Measurements from ENCODE around the gene TTYH3. TPM values are rescaled to one million over a fixed set of nuclear protein-coding genes. Genes with fewer than 3 reads are reported as not detected.

TTYH3 gene
- total RNA-seq, 1 donor: 22.4 TPM

DNA sequence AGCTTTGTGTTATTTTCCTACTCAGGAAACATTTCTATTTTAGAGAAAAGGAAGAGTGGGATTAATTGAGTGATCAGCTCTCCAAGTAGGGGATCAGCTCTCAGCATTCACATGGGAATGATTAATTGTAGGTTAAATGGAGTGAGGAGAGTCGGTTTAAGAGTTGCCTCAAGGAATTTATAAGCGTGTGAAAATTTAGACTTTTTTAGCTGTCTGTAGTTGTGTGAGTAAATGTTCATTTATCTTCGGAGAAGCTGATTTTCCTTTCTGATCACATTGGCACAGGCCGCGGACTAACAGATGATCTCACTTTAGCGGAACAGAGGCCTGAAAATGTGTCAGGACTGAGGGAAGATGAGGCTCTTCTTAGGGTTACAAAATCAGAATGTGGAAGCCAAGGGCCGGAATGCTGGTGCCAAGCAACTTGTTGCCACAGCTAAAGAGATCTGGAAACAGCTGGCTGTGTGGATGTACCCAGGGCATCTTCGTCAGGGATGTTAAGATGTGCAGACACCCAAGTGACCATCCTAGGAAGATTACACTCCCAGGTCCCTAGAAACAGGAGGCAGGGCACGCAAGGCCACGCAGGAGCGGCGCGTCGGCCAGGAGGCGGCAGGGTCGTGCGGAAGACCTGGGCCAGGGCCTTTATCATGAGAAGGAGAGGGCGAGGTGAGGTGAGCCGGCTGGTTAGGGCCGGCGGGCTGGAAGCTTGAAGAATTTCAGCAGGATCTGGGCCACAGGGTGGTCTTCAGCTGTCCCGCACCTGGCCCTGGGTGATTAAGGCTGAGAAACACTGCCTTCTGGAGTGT is 35.1 kb upstream of the TTYH3 start:
- Histone ChIP-seq H3K27me3 (ENCODE audit: insufficient read depth, low read length) (no peaks in the 10 kb centered on the region), H3K4me1 (ENCODE audit: insufficient read depth, low read length) (no peaks in the 10 kb centered on the region), H3K4me3 (ENCODE audit: low read length) (no peak overlapping the region), H3K9me3 (ENCODE audit: low read depth, low read length) (no peaks in the 10 kb centered on the region)

DNA sequence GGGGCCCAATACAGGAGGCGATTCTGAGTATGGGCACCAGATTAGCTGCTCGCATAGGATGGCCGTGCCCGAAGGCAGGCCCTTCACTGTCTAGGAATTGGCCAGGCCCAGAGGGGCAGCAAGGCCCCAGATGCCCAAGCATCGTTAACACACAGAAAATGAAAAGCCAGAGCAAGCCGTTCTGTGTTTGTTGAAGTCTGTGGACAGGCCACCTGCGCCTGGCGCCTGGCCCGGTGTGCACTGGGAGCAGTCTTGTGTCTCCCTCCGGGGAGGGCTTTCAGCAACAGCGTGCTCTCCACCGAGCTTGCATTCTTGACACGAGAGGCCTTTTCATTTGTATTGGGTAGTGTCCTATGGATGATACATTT is 34.5 kb upstream of the TTYH3 start:
- Histone ChIP-seq H3K9me3 (ENCODE audit: low read depth, low read length) (no peaks in the 10 kb centered on the region), H3K4me1 (ENCODE audit: insufficient read depth, low read length) (peaks cover under 1% of the 10 kb centered on the region), H3K27me3 (ENCODE audit: insufficient read depth, low read length) (no peaks in the 10 kb centered on the region), H3K4me3 (ENCODE audit: low read length) (no peak overlapping the region)

DNA sequence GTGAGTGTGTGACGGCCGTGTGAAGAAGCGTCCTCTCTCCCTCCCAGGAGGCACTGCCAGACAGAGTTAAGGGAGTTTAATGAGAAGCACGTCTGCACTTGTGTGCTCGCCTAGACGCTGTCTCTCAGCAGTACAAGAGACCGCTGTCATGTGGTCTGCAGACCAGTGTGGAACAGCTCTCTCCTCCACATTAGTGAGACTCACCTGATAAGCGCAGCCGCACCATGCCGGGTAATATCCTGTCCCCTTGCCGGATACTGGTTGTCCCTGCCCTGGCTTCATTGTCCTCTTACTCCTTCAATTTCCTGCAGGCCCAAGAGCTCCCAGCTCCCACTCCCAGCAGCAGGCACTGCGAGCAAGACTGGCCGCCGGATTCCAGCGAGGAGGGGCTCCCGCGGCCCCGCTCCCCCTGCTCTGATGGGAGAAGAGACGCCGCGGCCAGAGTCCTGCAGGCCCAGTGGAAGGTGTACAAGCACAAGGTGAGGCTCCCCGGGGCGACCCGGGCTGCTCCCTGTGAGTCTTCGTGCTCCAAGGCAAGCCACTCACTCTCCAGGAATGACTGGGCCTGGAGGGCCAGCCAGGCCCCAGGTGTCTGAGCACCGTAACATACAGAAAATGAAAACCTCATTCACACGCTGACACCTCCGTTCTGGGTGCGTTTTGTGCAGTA is 33.5 kb upstream of the TTYH3 start:
- Histone ChIP-seq H3K4me3 (ENCODE audit: low read length) (no peak overlapping the region), H3K9me3 (ENCODE audit: low read depth, low read length) (no peaks in the 10 kb centered on the region), H3K27me3 (ENCODE audit: insufficient read depth, low read length) (no peaks in the 10 kb centered on the region)

DNA sequence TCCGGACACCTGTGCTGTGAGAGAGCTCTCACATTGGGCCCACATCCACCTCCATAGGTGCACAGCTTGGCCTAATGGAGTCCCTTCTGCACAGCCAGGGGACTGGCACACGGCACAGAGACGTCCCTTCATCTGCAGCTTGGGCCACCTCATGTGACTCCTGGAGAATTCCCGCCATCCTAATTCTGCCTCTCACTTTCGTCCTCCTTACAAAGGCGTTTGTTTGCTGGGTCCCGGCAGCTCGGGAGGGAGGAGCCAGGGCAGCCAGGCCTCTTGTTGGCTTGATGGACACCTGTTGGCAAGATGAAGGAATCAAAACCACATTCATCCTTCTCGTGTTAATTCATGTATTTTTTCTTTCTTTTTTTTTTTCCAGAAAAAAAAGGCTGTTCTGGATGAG is 30.7 kb upstream of the TTYH3 start:
- Histone ChIP-seq H3K4me1 (ENCODE audit: insufficient read depth, low read length) (peaks cover 7% of the 10 kb centered on the region), H3K27me3 (ENCODE audit: insufficient read depth, low read length) (no peaks in the 10 kb centered on the region), H3K9me3 (ENCODE audit: low read depth, low read length) (no peaks in the 10 kb centered on the region), H3K4me3 (ENCODE audit: low read length) (no peak overlapping the region)

More for the DNA sequence above, 33.5 kb upstream of the TTYH3 start:
- peaks cover 7% of the 10 kb centered on the region for H3K4me1 ChIP-seq (ENCODE audit: insufficient read depth, low read length)

DNA sequence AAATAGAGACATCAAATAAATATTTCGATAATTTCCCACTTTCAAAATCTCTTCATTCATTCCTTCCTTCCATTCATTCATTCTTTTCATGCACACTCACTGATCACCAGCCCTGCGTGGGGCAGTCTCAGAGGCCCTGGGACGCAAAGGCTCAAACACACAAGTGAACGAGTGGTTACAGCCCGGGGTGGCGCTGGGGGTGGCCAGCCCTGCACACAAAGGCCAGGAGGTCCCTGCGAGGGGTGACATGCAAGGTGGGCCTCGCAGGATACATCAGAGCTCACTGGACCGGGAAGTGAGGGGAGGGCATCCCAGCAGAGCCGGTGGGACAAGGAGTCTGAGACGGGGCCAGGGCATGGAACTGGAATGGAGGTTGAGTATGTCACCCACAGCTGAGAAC is 29.9 kb upstream of the TTYH3 start:
- Histone ChIP-seq H3K4me1 (ENCODE audit: insufficient read depth, low read length) (peaks cover 11% of the 10 kb centered on the region), H3K9me3 (ENCODE audit: low read depth, low read length) (no peaks in the 10 kb centered on the region), H3K4me3 (ENCODE audit: low read length) (no peak overlapping the region), H3K27me3 (ENCODE audit: insufficient read depth, low read length) (no peaks in the 10 kb centered on the region)

DNA sequence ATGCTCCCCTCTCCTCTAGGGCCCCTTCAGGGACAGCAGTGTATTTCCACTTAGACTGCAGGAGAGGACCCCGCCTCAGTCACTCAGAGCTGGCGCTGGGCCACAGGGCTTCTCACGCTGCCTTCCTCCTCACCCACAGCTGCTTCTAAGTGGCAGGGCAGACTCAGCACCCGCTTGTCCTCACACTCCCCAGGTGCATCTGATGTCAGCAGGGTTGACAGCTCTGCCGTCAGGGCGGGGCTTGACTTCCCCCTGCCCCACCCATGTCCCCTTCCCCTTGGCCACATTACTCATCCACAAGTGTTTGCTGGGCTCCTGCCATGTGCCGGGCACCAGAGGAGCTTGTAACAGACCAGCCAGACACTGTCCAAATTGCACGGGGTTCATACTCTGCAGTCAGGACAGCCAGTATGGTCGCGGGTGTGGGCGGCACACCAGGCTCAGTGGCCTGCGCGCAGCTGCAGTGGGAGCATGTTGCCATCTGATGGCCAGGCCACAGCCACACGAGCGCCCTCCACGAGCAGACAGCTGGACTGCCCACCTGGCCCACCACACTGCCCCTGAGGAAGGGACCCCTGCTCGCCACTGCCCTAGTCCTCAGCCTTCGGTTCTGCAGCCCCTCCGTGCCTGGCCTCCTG is 29.3 kb upstream of the TTYH3 start:
- H3K4me3 ChIP-seq (ENCODE audit: low read length): no peak overlapping the region
- H3K9me3 ChIP-seq (ENCODE audit: low read depth, low read length): no peaks in the 10 kb centered on the region
- peaks cover 17% of the 10 kb centered on the region for H3K4me1 ChIP-seq (ENCODE audit: insufficient read depth, low read length)
- H3K27me3 ChIP-seq (ENCODE audit: insufficient read depth, low read length): no peaks in the 10 kb centered on the region

DNA sequence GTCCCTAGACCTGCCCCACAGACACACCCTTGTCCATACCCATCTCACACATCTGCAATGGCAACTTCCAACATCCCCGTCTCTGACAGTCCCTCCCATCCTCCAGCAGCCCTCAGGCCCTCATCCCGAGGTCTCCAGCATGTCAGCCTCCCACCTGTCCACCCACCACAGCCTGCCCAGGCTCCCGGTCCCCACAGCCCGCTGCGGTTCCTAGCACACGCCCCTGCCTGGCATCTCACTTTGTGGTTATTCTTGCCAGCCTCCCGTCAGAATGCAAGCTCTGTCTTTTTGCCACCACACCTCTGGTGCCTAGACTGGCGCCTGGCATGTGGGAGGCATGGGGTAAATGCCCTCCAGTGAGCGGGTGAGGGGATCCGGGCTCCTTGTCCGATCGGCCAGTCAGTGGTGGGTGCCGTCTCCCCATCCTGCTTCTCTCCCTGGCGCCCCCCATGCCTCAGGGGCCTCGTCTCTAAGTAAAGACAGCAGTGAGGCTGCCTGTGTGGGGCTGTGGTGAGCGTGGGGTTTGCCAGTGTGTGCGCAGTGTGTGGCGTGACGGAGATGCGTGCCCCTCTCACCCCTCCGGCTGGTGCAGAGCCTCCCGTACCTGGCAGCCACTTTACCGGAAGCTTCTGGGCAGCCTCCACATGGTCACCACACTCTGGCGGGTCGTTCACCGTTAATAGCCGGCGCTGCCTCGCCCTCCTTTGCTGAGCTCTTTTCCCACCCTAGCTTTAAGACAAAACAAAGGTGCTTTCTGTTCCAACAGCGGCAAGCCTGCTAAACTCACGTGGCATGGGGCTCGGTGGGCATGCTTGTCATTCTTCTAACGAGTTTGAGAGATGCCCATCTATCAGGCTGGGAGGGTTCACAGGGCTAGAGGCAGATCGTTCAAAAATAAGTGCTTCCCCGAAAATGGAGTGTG is 28.5 kb upstream of the TTYH3 start:
- Histone ChIP-seq H3K9me3 (ENCODE audit: low read depth, low read length) (no peaks in the 10 kb centered on the region), H3K4me3 (ENCODE audit: low read length) (no peak overlapping the region), H3K4me1 (ENCODE audit: insufficient read depth, low read length) (peaks cover 25% of the 10 kb centered on the region), H3K27me3 (ENCODE audit: insufficient read depth, low read length) (no peaks in the 10 kb centered on the region)

DNA sequence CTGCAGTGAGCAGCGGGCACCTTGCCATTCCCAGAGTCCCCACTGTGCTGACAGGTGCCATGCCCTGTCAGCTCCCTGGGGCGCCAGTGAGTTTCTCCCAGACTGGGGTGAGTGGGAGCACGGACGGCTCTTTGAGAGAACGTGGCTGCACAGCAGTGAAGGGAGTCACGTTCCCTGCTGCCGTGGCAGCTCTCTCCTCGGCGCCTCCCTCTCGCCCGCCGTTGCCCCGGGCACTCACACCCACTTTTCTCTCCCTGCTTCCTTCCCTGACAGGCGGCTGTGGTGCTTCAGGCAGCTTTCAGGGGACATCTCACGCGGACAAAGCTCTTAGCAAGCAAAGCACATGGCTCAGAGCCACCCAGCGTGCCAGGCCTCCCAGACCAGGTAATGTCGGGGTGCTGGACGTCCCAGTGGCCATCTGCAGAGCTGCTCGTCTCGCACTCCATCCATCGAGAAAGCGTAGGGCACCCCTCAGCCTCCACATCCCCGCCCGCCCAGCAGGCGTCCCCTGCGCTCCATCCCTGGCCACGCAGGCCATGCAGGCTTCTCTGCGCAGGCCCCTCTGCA is 27.1 kb upstream of the TTYH3 start:
- Histone ChIP-seq H3K27me3 (ENCODE audit: insufficient read depth, low read length) (no peaks in the 10 kb centered on the region), H3K9me3 (ENCODE audit: low read depth, low read length) (no peaks in the 10 kb centered on the region), H3K4me1 (ENCODE audit: insufficient read depth, low read length) (peaks cover 38% of the 10 kb centered on the region), H3K4me3 (ENCODE audit: low read length) (no peak overlapping the region)

DNA sequence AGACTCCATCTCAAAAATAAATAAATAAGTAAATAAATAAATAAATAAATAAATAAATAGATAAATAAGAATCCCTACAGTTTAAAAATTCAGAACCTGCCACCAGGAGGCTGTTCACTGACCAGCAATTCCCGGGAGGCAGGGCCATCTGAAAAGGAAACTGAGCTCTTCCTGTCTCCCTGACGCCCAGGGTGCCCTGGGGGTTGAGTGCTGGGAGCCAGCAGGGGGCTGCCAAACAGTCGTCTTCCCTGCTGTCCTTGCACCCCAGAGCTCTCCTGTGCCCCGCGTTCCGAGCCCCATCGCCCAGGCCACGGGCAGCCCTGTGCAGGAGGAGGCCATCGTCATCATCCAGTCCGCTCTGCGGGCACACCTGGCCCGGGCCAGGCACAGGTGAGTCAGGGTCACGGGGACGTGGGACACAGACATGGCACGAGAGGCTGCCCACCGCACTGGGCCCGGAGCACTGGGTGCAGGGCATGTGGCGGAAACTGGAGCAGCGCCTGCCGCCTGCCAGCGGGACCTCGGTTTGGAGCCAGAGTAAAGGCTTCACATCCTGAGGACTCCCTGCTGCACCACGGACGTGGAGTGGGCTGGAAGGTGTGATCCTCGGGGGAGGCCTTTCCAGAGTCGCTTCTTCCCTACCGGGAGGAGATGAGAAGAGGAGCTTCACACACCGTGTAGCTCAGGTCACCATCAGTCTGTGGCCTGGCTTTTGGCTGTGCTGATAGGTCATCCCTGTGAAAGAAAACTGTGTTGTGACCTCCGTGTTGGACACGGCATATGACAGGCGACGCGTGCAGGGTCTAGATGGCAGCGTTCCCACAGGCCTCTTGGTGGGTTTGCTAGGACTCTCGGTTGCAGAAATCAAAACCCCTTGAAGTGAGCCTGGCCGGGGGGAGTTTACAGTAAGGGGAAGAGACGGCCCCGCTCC is 25.9 kb upstream of the TTYH3 start:
- H3K4me3 ChIP-seq (ENCODE audit: low read length): no peak overlapping the region
- no peaks in the 10 kb centered on the region for H3K27me3 ChIP-seq (ENCODE audit: insufficient read depth, low read length)
- no peaks in the 10 kb centered on the region for H3K9me3 ChIP-seq (ENCODE audit: low read depth, low read length)
- H3K4me1 ChIP-seq (ENCODE audit: insufficient read depth, low read length): peaks cover 44% of the 10 kb centered on the region

DNA sequence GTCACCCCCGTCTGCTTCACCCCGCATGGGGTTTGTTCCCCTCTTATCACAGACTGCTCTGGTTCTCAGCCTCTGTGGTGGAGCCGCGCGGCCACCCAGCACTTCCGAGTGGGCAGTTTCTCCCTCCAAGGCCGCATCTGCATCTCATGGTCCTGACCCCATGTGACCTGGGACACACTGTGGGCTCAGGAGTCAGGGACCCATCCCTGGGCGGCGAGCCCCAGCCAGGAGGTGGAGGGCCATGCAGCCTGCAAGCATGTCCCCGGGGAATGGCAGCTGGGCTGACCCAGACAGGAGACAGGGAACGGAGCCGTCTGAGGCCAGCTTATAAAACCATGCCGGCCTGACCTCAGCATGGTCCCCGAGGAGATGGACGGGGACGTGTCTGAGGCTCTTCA is 25.2 kb upstream of the TTYH3 start:
- Histone ChIP-seq H3K4me1 (ENCODE audit: insufficient read depth, low read length) (peaks cover 44% of the 10 kb centered on the region), H3K9me3 (ENCODE audit: low read depth, low read length) (no peaks in the 10 kb centered on the region), H3K27me3 (ENCODE audit: insufficient read depth, low read length) (no peaks in the 10 kb centered on the region), H3K4me3 (ENCODE audit: low read length) (no peak overlapping the region)

DNA sequence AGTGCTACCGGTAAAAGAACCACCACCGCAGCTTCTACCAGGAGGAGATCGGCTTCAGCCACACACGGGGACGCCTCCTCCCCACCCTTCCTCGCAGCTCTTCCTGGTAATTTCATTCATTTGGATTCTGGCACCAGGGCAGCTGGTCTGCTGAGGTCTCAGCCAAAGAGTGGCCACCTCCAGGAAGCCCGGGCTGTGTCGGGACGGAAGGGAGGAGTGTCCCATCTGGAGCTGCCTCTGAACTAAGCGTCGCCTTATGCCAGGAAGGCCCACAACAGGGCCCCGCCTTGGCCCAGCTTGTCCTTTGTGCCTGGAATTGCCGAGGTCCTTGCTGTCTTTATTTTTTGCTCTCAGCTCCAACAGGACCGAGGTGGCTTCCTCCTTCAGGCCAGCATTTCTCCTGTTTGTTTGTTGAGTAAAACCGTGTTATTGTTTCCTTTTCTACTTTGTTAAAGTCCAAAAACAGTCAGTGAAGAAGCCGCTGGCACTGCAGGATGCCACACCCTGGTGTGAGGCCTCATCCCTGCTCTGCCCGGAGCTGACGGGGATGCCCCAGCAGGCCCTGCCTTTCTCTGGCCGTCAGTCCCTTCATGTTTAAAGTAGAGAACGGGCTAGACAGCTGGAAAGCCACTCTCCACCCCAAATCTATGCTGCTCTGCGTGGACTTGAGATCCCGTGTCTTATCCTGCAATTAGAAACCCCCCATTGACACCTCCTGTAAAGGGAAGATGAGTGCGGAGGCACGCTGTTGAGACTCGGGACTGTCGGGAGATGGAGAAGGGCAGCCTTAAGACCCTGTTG is 24.5 kb upstream of the TTYH3 start:
- H3K27me3 ChIP-seq (ENCODE audit: insufficient read depth, low read length): no peaks in the 10 kb centered on the region
- H3K9me3 ChIP-seq (ENCODE audit: low read depth, low read length): no peaks in the 10 kb centered on the region
- H3K4me3 ChIP-seq (ENCODE audit: low read length): no peak overlapping the region
- peaks cover 42% of the 10 kb centered on the region for H3K4me1 ChIP-seq (ENCODE audit: insufficient read depth, low read length)

DNA sequence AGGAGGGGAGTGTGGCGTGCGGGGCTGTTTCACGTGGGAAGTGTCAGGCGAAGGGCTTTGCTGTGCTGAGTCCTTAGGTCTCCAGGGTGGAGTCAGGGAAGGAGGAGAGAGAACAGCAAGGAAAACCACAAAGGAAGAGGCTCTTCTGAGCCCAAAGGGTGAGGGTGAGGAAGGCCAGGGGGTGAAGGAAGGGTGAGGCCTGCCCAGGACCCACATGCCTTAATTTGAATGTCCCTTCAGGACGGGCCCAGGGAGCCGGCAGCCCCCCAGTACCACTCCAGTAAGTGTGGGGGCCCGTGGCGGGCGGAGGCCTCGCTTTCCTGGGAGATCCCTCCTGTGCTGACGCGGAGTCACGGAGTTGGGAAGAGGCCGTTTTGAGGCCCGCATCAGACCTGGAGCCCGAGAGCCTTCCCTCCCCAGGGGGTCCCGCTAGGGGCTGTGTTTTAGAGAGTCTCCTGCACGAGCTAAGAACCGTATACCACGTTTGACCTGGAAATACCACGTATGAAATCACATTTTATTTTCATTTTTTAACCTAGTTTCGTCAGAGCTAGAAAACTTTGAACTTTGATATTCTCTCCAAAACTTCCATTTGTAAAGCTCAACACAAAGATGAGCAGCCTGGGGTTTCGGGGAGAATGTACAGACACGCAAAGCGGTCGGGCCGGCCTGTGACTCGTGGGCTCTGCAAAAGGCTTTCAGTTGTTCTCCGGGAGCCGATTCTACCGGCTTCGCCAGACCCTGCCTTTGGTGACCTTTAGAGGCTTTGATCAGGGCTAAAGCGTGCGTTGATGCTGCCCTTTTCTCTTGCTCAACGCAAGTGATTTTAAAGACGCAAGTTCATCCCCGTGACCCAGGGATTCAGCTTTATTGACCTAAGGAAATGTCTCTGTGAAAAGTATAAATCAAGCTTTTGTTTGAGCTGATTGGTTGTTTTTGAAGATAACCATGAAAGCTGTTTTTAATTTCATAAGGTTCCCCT is 23.6 kb upstream of the TTYH3 start:
- peaks cover 37% of the 10 kb centered on the region for H3K4me1 ChIP-seq (ENCODE audit: insufficient read depth, low read length)
- H3K9me3 ChIP-seq (ENCODE audit: low read depth, low read length): no peaks in the 10 kb centered on the region
- H3K27me3 ChIP-seq (ENCODE audit: insufficient read depth, low read length): no peaks in the 10 kb centered on the region
- no peak overlapping the region for H3K4me3 ChIP-seq (ENCODE audit: low read length)

All from mononuclear cell (primary cell).